Fibroblast of upper back skin (primary cell): ENCODE measurements around the gene ELAPOR1.

Source experiments
- DNase-seq: peaks from one replicate; pipeline ENCODE4 v3.0.0-alpha.2; 2013

The ELAPOR1 gene

GRCh38 chr1:109099938-109100773, 13.8 kb upstream of the ELAPOR1 start:
- peak; percentile 97 for DNase-seq

- DNase-seq: no peak
These were observed 9.4 kb upstream of the ELAPOR1 start for GRCh38 chr1:109104364-109105151.

- DNase-seq: no peak
These were observed 8.0 kb upstream of the ELAPOR1 start for GRCh38 chr1:109105881-109106280.

GRCh38 chr1:109107785-109108184, 6.1 kb upstream of the ELAPOR1 start:
- DNase-seq: no peak

GRCh38 chr1:109109906-109110305, 4.0 kb upstream of the ELAPOR1 start:
- DNase-seq: no peak

GRCh38 chr1:109111386-109112055, 2.4 kb upstream of the ELAPOR1 start:
- no peak for DNase-seq

GRCh38 chr1:109112056-109112651, 1.8 kb upstream of the ELAPOR1 start:
- peak; percentile 36 for DNase-seq

GRCh38 chr1:109112652-109113285, 1.1 kb upstream of the ELAPOR1 start:
- DNase-seq: peak; percentile 83

GRCh38 chr1:109114342-109114674, 393 bp downstream of the ELAPOR1 start:
- no peak for DNase-seq

GRCh38 chr1:109115685-109116084, 1.8 kb downstream of the ELAPOR1 start:
- no peak for DNase-seq

GRCh38 chr1:109116286-109116685, 2.4 kb downstream of the ELAPOR1 start:
- DNase-seq: no peak

- no peak for DNase-seq
These were observed 4.2 kb downstream of the ELAPOR1 start for GRCh38 chr1:109118089-109118488.

- DNase-seq: no peak
These were observed 6.4 kb downstream of the ELAPOR1 start for GRCh38 chr1:109120356-109120755.

GRCh38 chr1:109131059-109131458, 17.1 kb downstream of the ELAPOR1 start:
- no peak for DNase-seq

GRCh38 chr1:109131800-109132199, 17.9 kb downstream of the ELAPOR1 start:
- no peak for DNase-seq

- DNase-seq: no peak
These were observed 19.2 kb downstream of the ELAPOR1 start for GRCh38 chr1:109133002-109133706.

GRCh38 chr1:109133815-109134214, 19.9 kb downstream of the ELAPOR1 start:
- DNase-seq: no peak

- DNase-seq: no peak
These were observed 20.5 kb downstream of the ELAPOR1 start for GRCh38 chr1:109134423-109134822.

GRCh38 chr1:109135940-109136339, 22.0 kb downstream of the ELAPOR1 start:
- DNase-seq: no peak

GRCh38 chr1:109136766-109137165, 22.9 kb downstream of the ELAPOR1 start:
- no peak for DNase-seq

GRCh38 chr1:109137958-109138357, 24.0 kb downstream of the ELAPOR1 start:
- DNase-seq: no peak

- DNase-seq: no peak
These were observed 24.4 kb downstream of the ELAPOR1 start for GRCh38 chr1:109138358-109138757.
